Astrocyte (in vitro differentiated cells and primary cell): ENCODE data around the gene SMC3. TPM values are rescaled to one million over a fixed set of nuclear protein-coding genes. Genes with fewer than 3 reads are reported as not detected.

Experiments
- DNase-seq: peaks from one replicate; pipeline ENCODE4 v3.0.0-alpha.2; 2010; ENCODE audit warnings: low read depth
- FAIRE-seq: peaks from 2 replicates; lab custom pipeline; 2011; peaks lifted over from hg19 to GRCh38; lab: Jason Lieb, UNC
- H2AFZ ChIP-seq: 2 replicates; pipeline ENCODE4 v1.6.0; 2012; ENCODE audit warnings: low read depth, low read length, inconsistent platforms
- H3K27ac ChIP-seq: 2 replicates; pipeline ENCODE4 v1.5.1; 2011; ENCODE audit warnings: low read depth, low read length, inconsistent platforms
- H3K27me3 ChIP-seq: 2 replicates; pipeline ENCODE4 v1.6.0; 2011; ENCODE audit warnings: low read length, inconsistent platforms; ENCODE audit not compliant: insufficient read depth
- H3K36me3 ChIP-seq: 2 replicates; pipeline ENCODE4 v1.5.1; 2011; ENCODE audit warnings: low read length, inconsistent platforms; ENCODE audit not compliant: insufficient read depth
- H3K4me1 ChIP-seq: 2 replicates; pipeline ENCODE4 v1.5.1; 2011; ENCODE audit warnings: low read length, inconsistent platforms; ENCODE audit not compliant: insufficient read depth
- H3K4me2 ChIP-seq: 2 replicates; pipeline ENCODE4 v1.6.0; 2012; ENCODE audit warnings: low read length, inconsistent platforms
- H3K4me3 ChIP-seq: 2 replicates; pipeline ENCODE4 v1.5.1; 2011; ENCODE audit warnings: low read depth, mild to moderate bottlenecking, low read length, inconsistent platforms; ENCODE audit not compliant: insufficient read depth
- H3K79me2 ChIP-seq: 2 replicates; pipeline ENCODE4 v1.6.0; 2012; ENCODE audit warnings: mild to moderate bottlenecking, low read length, inconsistent platforms; ENCODE audit not compliant: insufficient read depth
- H3K9ac ChIP-seq: 2 replicates; pipeline ENCODE4 v1.6.0; 2012; ENCODE audit warnings: mild to moderate bottlenecking, low read length, inconsistent platforms
- H3K9me3 ChIP-seq: 2 replicates; pipeline ENCODE4 v1.5.1; 2012; ENCODE audit warnings: low read depth, mild to moderate bottlenecking, low read length, inconsistent platforms; ENCODE audit not compliant: insufficient read depth
- H4K20me1 ChIP-seq: 2 replicates; pipeline ENCODE4 v1.6.0; 2012; ENCODE audit warnings: low read length, inconsistent platforms; ENCODE audit not compliant: insufficient read depth
- H3K27ac Mint-ChIP-seq: one replicate; pipeline ENCODE4 v1.8.0; 2021; ENCODE audit warnings: mild to moderate bottlenecking, mixed read lengths; ENCODE audit not compliant: unreplicated experiment
- H3K27me3 Mint-ChIP-seq: one replicate; pipeline ENCODE4 v1.8.0; 2021; ENCODE audit warnings: low read depth, mixed read lengths; ENCODE audit not compliant: unreplicated experiment
- H3K36me3 Mint-ChIP-seq: one replicate; pipeline ENCODE4 v1.8.0; 2021; ENCODE audit warnings: low read depth, mixed read lengths; ENCODE audit not compliant: unreplicated experiment
- H3K4me1 Mint-ChIP-seq: one replicate; pipeline ENCODE4 v1.8.0; 2021; ENCODE audit warnings: low read depth, mixed read lengths; ENCODE audit not compliant: unreplicated experiment
- H3K4me3 Mint-ChIP-seq: one replicate; pipeline ENCODE4 v1.8.0; 2021; ENCODE audit warnings: mild to moderate bottlenecking, moderate library complexity, mixed read lengths; ENCODE audit not compliant: unreplicated experiment
- H3K9me3 Mint-ChIP-seq: one replicate; pipeline ENCODE4 v1.8.0; 2021; ENCODE audit warnings: mild to moderate bottlenecking, mixed read lengths; ENCODE audit not compliant: unreplicated experiment
- EZH2 ChIP-seq: IDR thresholded peaks from 2 replicates; pipeline ENCODE4 v1.6.1; 2012; ENCODE audit warnings: mild to moderate bottlenecking, low read length, inconsistent platforms; ENCODE audit not compliant: insufficient read depth
- total RNA-seq: library from RNA; stranded (reverse); gene quantifications from 2 replicates; pipeline ENCODE4 v1.2.1, GENCODE V29; 2021
- TF ChIP-seq, protein P1 (sequence below): IDR thresholded peaks from 2 replicates; pipeline ENCODE4 v1.5.1; 2011; ENCODE audit warnings: low read depth, mild to moderate bottlenecking, inconsistent platforms, low read length, moderate library complexity; ENCODE audit not compliant: insufficient read depth

Gene SMC3
- total RNA-seq, 1 donor from 2014 or later, result 27.2 TPM

DNA sequence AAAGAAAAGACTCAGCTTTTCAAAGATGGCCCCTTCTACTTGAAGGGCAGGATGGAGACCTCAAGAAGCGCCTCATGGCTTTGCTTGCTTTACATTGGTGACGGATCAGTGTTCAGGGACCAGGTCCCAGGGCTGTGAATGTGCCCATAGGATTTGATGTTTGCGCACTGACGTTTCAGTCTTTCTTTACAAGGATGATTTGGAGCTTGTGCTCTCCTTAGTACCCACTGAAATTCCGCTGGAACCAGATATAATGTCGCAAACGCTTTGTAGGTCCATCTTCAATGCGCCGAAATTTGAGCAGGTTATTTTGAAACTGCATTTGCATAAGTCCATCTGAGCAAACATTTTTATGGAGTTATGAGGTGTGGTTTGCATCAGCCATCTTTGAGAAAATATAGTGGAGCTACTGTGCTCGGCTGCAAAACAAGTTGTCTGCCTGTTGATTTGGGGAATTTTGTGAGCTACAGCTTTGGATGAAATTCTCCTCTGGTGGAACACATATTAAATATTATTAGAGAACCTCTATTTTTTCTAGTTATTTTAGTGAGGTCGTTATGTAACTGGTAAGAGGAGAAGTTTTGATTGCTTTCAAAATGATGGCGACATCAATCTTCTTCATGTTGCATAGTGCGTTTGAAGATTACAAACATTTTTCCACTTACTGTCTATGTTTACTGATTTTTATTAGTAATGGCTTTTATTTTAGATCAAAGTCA, 79.1 kb downstream of the SMC3 start:
- Histone ChIP-seq H3K79me2 (no peaks in the 10 kb centered on the region), H3K36me3 (no peaks in the 10 kb centered on the region), H3K9ac (no peak overlapping the region), H3K4me3 (no peak overlapping the region), H3K27ac (no peak overlapping the region), H3K9me3 (no peaks in the 10 kb centered on the region), H2AFZ (no peak overlapping the region), H3K27me3 (peaks cover 16% of the 10 kb centered on the region), H4K20me1 (no peaks in the 10 kb centered on the region), H3K4me1 (peaks cover 12% of the 10 kb centered on the region), H3K4me2 (no peak overlapping the region)
- H3K4me3 Mint-ChIP-seq, result no peak overlapping the region
- peaks cover 12% of the 10 kb centered on the region for H3K4me1 Mint-ChIP-seq
- DNase-seq (no peak), FAIRE-seq (no peak)
- no peaks in the 10 kb centered on the region for H3K9me3 Mint-ChIP-seq
- peaks cover 18% of the 10 kb centered on the region for H3K27me3 Mint-ChIP-seq
- H3K27ac Mint-ChIP-seq, result no peak overlapping the region
- no peak for TF ChIP-seq EZH2
- TF ChIP-seq, protein P1, sequence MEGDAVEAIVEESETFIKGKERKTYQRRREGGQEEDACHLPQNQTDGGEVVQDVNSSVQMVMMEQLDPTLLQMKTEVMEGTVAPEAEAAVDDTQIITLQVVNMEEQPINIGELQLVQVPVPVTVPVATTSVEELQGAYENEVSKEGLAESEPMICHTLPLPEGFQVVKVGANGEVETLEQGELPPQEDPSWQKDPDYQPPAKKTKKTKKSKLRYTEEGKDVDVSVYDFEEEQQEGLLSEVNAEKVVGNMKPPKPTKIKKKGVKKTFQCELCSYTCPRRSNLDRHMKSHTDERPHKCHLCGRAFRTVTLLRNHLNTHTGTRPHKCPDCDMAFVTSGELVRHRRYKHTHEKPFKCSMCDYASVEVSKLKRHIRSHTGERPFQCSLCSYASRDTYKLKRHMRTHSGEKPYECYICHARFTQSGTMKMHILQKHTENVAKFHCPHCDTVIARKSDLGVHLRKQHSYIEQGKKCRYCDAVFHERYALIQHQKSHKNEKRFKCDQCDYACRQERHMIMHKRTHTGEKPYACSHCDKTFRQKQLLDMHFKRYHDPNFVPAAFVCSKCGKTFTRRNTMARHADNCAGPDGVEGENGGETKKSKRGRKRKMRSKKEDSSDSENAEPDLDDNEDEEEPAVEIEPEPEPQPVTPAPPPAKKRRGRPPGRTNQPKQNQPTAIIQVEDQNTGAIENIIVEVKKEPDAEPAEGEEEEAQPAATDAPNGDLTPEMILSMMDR, result no peak
- H3K36me3 Mint-ChIP-seq, result no peaks in the 10 kb centered on the region

DNA sequence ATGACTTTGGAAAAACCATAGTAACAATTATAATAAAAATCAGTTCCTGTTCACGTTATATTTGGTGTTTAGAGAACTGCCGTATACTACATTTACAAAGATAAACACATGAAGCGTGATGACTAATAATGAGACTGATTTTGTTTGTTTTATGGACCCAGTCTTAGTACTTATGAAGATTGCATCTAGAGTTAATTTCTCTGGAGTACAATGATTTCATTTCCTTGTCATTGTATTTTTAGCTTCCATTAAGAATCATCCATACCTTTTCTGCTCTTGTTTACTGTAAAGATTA, 79.6 kb downstream of the SMC3 start:
- Histone ChIP-seq H3K9ac (no peak overlapping the region), H2AFZ (no peak overlapping the region), H3K9me3 (no peaks in the 10 kb centered on the region), H3K4me1 (peaks cover 14% of the 10 kb centered on the region), H4K20me1 (no peaks in the 10 kb centered on the region), H3K4me2 (no peak overlapping the region), H3K4me3 (no peak overlapping the region), H3K79me2 (no peaks in the 10 kb centered on the region), H3K27ac (no peak overlapping the region), H3K27me3 (peaks cover 15% of the 10 kb centered on the region), H3K36me3 (no peaks in the 10 kb centered on the region)
- Mint-ChIP-seq H3K4me3 (no peak overlapping the region), H3K4me1 (peaks cover 13% of the 10 kb centered on the region), H3K27ac (no peak overlapping the region), H3K9me3 (no peaks in the 10 kb centered on the region), H3K36me3 (no peaks in the 10 kb centered on the region), H3K27me3 (peaks cover 15% of the 10 kb centered on the region)
- TF ChIP-seq, protein P1, result no peak
- TF ChIP-seq EZH2, result no peak
- no peak for DNase-seq
- no peak for FAIRE-seq

DNA sequence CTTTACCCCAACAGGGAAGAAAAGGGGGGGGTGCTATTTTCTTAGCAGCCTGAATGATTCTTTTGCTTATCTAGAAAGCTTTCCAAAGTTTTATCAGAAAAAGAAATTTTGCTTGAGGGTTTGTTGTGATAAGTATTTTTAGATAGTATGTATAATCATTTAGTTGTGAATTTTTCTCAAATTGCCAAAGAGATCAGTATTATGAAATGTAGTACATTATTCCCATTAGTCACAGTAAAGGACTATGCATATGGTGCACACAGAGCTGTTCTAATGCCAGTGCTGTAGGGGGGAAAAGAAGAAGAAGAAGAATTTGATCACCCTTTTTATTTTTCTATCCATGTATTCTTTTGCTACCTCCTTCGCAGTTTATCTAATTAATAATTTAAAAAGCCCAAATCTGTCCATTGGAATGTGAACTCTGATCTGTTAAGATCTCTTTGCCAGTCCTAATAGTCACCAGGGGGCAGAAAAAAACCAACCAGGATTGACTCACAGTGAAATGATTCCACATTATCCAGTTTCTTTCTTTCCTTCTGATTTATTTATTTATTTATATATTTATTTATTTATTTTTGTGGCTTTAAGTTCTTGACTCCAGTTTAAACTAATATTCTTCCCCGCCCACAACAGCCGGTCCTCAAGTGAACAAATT, 81.3 kb downstream of the SMC3 start:
- no peaks in the 10 kb centered on the region for H3K27me3 ChIP-seq
- no peak overlapping the region for H3K4me3 ChIP-seq
- FAIRE-seq (no peak), DNase-seq (no peak)
- Mint-ChIP-seq H3K27ac (no peak overlapping the region), H3K27me3 (peaks cover 4% of the 10 kb centered on the region), H3K4me3 (no peak overlapping the region), H3K36me3 (no peaks in the 10 kb centered on the region), H3K9me3 (no peaks in the 10 kb centered on the region), H3K4me1 (peaks cover 10% of the 10 kb centered on the region)
- no peak overlapping the region for H3K9ac ChIP-seq
- no peaks in the 10 kb centered on the region for H4K20me1 ChIP-seq
- no peaks in the 10 kb centered on the region for H3K9me3 ChIP-seq
- no peaks in the 10 kb centered on the region for H3K36me3 ChIP-seq
- H3K27ac ChIP-seq, result no peak overlapping the region
- H3K4me1 ChIP-seq, result peaks cover 5% of the 10 kb centered on the region
- no peaks in the 10 kb centered on the region for H3K79me2 ChIP-seq
- TF ChIP-seq, protein P1, result no peak
- TF ChIP-seq EZH2, result no peak
- H2AFZ ChIP-seq, result no peak overlapping the region
- H3K4me2 ChIP-seq, result no peak overlapping the region
